K562 (cell line): Measurements from ENCODE around the gene PRDM16. TPM values are rescaled to one million over a fixed set of nuclear protein-coding genes. Genes with fewer than 3 reads are reported as not detected.
A peak's percentile ranks its signal among the peaks of the same experiment; 100 is the strongest.

ENCODE experiments used
- ATAC-seq: fragments of 200-7000 bp; cut with Tn5 transposase; 3 replicates; pipeline ENCODE4 v1.9.1; 2020; ENCODE audit warnings: moderate library complexity
- BruUV-seq: library from RNA; stranded (reverse); fragments of 400-500 nt; replicated peaks from 2 replicates; lab custom pipeline; 2021; lab: Mats Ljungman, UMichigan
- CTCF ChIA-PET: fragments of 300-600 bp; formaldehyde crosslinking; extraction: SDS; loops from one replicate; lab custom pipeline; 2021; ENCODE audit warnings: low intra/inter-chr PET ratio; lab: Yijun Ruan, JAX
- POLR2A ChIA-PET: fragments of 300-600, 350-650 bp; sonication (Branson Sonifier 250); formaldehyde crosslinking; extraction: SDS; loops from one replicate; lab custom pipeline; 2021; ENCODE audit warnings: antibody characterized with exemption, inconsistent platforms; lab: Yijun Ruan, JAX
- DNase-seq, 4 experiments: peaks; one replicate each; pipeline versions ENCODE4 v3.0.0 to v3.0.0-alpha.2; 2011 to 2018; ENCODE audit warnings: low spot score in 3 of 4, mixed read lengths in 3 of 4; ENCODE audit errors: extremely low read depth in 1 of 4
- FAIRE-seq: peaks from 2 replicates; lab custom pipeline; 2011; peaks lifted over from hg19 to GRCh38; lab: Jason Lieb, UNC
- H2AFZ ChIP-seq: 2 replicates; pipeline ENCODE4 v1.6.0; 2011; ENCODE audit warnings: low read depth, low read length, control low read depth, inconsistent platforms
- H3K27ac ChIP-seq: fragments of 200-600 bp; 3 replicates; pipeline ENCODE4 v1.8.0; 2011; ENCODE audit warnings: low read depth, mild to moderate bottlenecking, control low read depth, inconsistent platforms, low read length, moderate library complexity, mixed read lengths; ENCODE audit errors: extremely low read depth
- H3K27me3 ChIP-seq, 2 experiments: fragments of 300-600 bp in 1 of 2; 2 replicates in 1 of 2; 3 replicates in 1 of 2; pipeline versions ENCODE4 v1.6.0 to v1.8.0; 2011; ENCODE audit warnings: inconsistent platforms in 2 of 2, low read length in 2 of 2, mild to moderate bottlenecking in 1 of 2, mixed read lengths in 1 of 2, moderate library complexity in 1 of 2; ENCODE audit not compliant: control insufficient read depth in 2 of 2, insufficient read depth in 2 of 2
- H3K36me3 ChIP-seq: fragments of 300-600 bp; 3 replicates; pipeline ENCODE4 v1.8.0; 2011; ENCODE audit warnings: mild to moderate bottlenecking, low read length, inconsistent platforms; ENCODE audit not compliant: control insufficient read depth, insufficient read depth
- H3K4me1 ChIP-seq, 2 experiments: fragments of 200-600 bp in 1 of 2; replicated peaks in 1 of 2; 2 replicates in 1 of 2; 3 replicates in 1 of 2; pipeline versions ENCODE4 v1.5.1 to v1.8.0; 2011; ENCODE audit warnings: inconsistent platforms in 2 of 2, low read length in 2 of 2, mild to moderate bottlenecking in 1 of 2, mixed read lengths in 1 of 2, moderate library complexity in 1 of 2; ENCODE audit not compliant: control insufficient read depth in 2 of 2, insufficient read depth in 2 of 2
- H3K4me2 ChIP-seq: 2 replicates; pipeline ENCODE4 v1.6.1; 2011; ENCODE audit warnings: low read length, control low read depth, inconsistent platforms, mixed read lengths; ENCODE audit not compliant: insufficient read depth
- H3K4me3 ChIP-seq: fragments of 200-600 bp; sonication (generic), shearing (Covaris generic); 2 replicates; pipeline ENCODE4 v1.5.1; 2016; ENCODE audit warnings: control low read depth, inconsistent platforms
- H3K79me2 ChIP-seq: fragments of 200-600 bp; 3 replicates; pipeline ENCODE4 v1.8.0; 2011; ENCODE audit warnings: low read length, inconsistent platforms; ENCODE audit not compliant: control insufficient read depth, insufficient read depth
- H3K9ac ChIP-seq, 2 experiments: 2 replicates each; pipeline versions ENCODE4 v1.6.0 to v1.6.1; 2011; ENCODE audit warnings: low read depth in 2 of 2, low read length in 2 of 2, control low read depth in 1 of 2, inconsistent platforms in 1 of 2, mild to moderate bottlenecking in 1 of 2, mixed read lengths in 1 of 2; ENCODE audit not compliant: insufficient read depth in 1 of 2
- H3K9me1 ChIP-seq: one replicate; pipeline ENCODE4 v1.6.0; 2011; ENCODE audit warnings: inconsistent platforms, mild to moderate bottlenecking, low read length, moderate library complexity; ENCODE audit not compliant: control insufficient read depth, insufficient read depth
- H3K9me3 ChIP-seq: replicated peaks from 2 replicates; pipeline ENCODE4 v1.5.1; 2011; ENCODE audit warnings: low read depth, low read length, inconsistent platforms; ENCODE audit not compliant: control insufficient read depth, insufficient read depth
- H4K20me1 ChIP-seq: replicated peaks from 2 replicates; pipeline ENCODE4 v1.6.1; 2011; ENCODE audit warnings: low read length, inconsistent platforms, mixed read lengths; ENCODE audit not compliant: control insufficient read depth, insufficient read depth
- FOXJ3 ChIP-seq: sonication (generic); formaldehyde crosslinking; IDR thresholded peaks from 2 replicates; pipeline ENCODE4 v1.4.0; 2020; ENCODE audit warnings: mild to moderate bottlenecking, missing genetic modification reagents
- HMGN3 ChIP-seq: IDR thresholded peaks from 2 replicates; pipeline ENCODE4 v1.6.1; 2011; ENCODE audit warnings: borderline replicate concordance, low read depth, mild to moderate bottlenecking, mixed read lengths, low read length; ENCODE audit not compliant: insufficient read length; ENCODE audit errors: extremely low read depth
- JUNB ChIP-seq: fragments of 450-650 bp; formaldehyde crosslinking; conservative IDR thresholded peaks from 2 replicates; pipeline ENCODE4 v1.4.0; 2020; ENCODE audit warnings: mild to moderate bottlenecking
- LEF1 ChIP-seq: fragments of 450-650 bp; IDR thresholded peaks from 2 replicates; pipeline ENCODE4 v1.6.1; 2016; ENCODE audit warnings: mild to moderate bottlenecking
- NEUROD1 ChIP-seq: fragments of 150-350 bp; IDR thresholded peaks from 2 replicates; pipeline ENCODE4 v1.6.1; 2014; ENCODE audit warnings: borderline replicate concordance, low read length, low read depth; ENCODE audit not compliant: partially characterized antibody
- NFATC3 ChIP-seq: fragments of 450-650 bp; IDR thresholded peaks from 2 replicates; pipeline ENCODE4 v1.6.1; 2017; ENCODE audit warnings: mild to moderate bottlenecking
- NFIC ChIP-seq: fragments of 450-650 bp; IDR thresholded peaks from 2 replicates; pipeline ENCODE4 v1.6.1; 2017; ENCODE audit warnings: mild to moderate bottlenecking, inconsistent platforms
- RFX1 ChIP-seq: fragments of 450-650 bp; IDR thresholded peaks from 2 replicates; pipeline ENCODE4 v1.6.1; 2016; ENCODE audit warnings: mild to moderate bottlenecking, moderate library complexity
- SMARCC2 ChIP-seq: fragments of 450-650 bp; IDR thresholded peaks from 2 replicates; pipeline ENCODE4 v1.6.1; 2017; ENCODE audit warnings: antibody characterized with exemption, moderate library complexity, mild to moderate bottlenecking, low read depth
- SP2 ChIP-seq: IDR thresholded peaks from 2 replicates; pipeline ENCODE4 v1.6.1; 2011; ENCODE audit warnings: mild to moderate bottlenecking, low read depth, low read length, moderate library complexity; ENCODE audit not compliant: poor library complexity, severe bottlenecking; ENCODE audit errors: extremely low read depth
- STAG1 ChIP-seq: sonication (generic); formaldehyde crosslinking; IDR thresholded peaks from 2 replicates; pipeline ENCODE4 v1.5.0; 2020; ENCODE audit warnings: missing genetic modification reagents, borderline replicate concordance
- STAT5B ChIP-seq: fragments of 250-450 bp; sonication (Bioruptor Pico); IDR thresholded peaks from 2 replicates; pipeline ENCODE4 v1.8.0; 2021; ENCODE audit warnings: mild to moderate bottlenecking, inconsistent platforms
- ZFPM2 ChIP-seq: fragments of 250-450 bp; sonication (Bioruptor Pico); IDR thresholded peaks from 2 replicates; pipeline ENCODE4 v1.5.1; 2022; ENCODE audit warnings: mild to moderate bottlenecking
- ZNF431 ChIP-seq: sonication (generic); formaldehyde crosslinking; IDR thresholded peaks from 2 replicates; pipeline ENCODE4 v1.8.0; 2022; ENCODE audit warnings: mild to moderate bottlenecking, missing genetic modification reagents
- ZSCAN32 ChIP-seq: fragments of 450-650 bp; formaldehyde crosslinking; IDR thresholded peaks from 2 replicates; pipeline ENCODE4 v1.4.0; 2020; ENCODE audit warnings: mild to moderate bottlenecking, moderate library complexity
- WGBS: fragments of 100-300 bp; shearing (Covaris generic); methylation state at CpG from one replicate; pipeline ENCODE4 v1.1.6; 2016; ENCODE audit warnings: low coverage, mixed read lengths; ENCODE audit not compliant: insufficient coverage; ENCODE audit errors: missing lambda C conversion rate; 5-methylcytosine and 5-hydroxymethylcytosine counted together
- in situ Hi-C: fragments of 300-500 bp; cut with MboI; formaldehyde crosslinking; loops from 4 replicates; pipeline ENCODE4 v1.15.0; 2018; ENCODE audit warnings: inconsistent platforms, mixed read lengths
- intact Hi-C: fragments of 100-400 bp; cut with micrococcal nuclease; formaldehyde crosslinking; loops from 2 replicates; pipeline ENCODE4 v1.14.2; 2022
- polyA plus RNA-seq, 8 experiments: library from polyadenylated mRNA; depleted of rRNA in 4 of 8; stranded (reverse) in 5 of 8; unstranded in 3 of 8; fragments of >200 nt; fragmentation: Nextera tagmentation in 2 of 8; fragmentation: Illumina TruSeq in 1 of 8; extraction: Ambion mirVana in 2 of 8; extraction: Trizol in 1 of 8; gene quantifications; 2 replicates each; pipeline versions ENCODE4 v1.2.1 to v1.2.3, GENCODE V29; 2011 to 2014; ENCODE audit warnings: inconsistent platforms in 1 of 8, missing spikeins in 1 of 8
- total RNA-seq, 7 experiments: library from RNA; depleted of rRNA in 6 of 7; stranded (reverse); fragments of >200 nt in 6 of 7; fragmentation: Illumina TruSeq in 2 of 7; extraction: Trizol in 2 of 7; gene quantifications; 2 replicates each; pipeline versions ENCODE4 v1.2.1 to v1.2.3, GENCODE V29; 2011 to 2021; ENCODE audit warnings: low replicate concordance in 1 of 7
- TF ChIP-seq, protein P1 (sequence below): fragments of 200-800 bp; sonication (Bioruptor generic); IDR thresholded peaks from 2 replicates; pipeline ENCODE4 v1.6.1; 2016; ENCODE audit warnings: missing genetic modification characterization, missing compliant biosample characterization

PRDM16 gene
- total and polyA plus RNA-seq, 9 of the 15 experiments (the other 6 are each of a cell fraction or from before 2014, with no cell fraction given): 0.10 to 0.27 TPM; not detected in 7

DNA sequence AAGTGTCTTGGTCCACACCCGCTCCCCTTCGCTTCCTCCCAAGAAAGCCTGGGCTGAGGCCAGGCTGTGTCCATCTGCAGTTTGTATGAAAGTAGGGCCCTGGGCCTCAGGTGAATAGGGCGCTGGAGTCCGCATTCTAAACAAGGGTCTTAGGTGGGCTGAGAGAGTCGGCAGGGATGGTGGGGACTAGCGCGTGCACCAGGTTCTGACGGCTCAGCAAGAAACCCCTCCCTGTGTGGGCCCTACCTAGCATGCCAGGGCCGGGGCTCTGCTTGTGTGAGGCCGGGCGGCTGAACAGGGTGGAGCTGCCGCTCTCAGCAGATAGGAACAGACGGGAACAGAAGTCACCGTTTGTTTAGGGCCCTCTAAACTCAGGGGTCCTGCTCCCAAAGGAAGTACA lies 46.0 kb upstream of the PRDM16 start (continued):
- TF ChIP-seq ZSCAN32 (CRISPR knock-in tag): no peak

DNA sequence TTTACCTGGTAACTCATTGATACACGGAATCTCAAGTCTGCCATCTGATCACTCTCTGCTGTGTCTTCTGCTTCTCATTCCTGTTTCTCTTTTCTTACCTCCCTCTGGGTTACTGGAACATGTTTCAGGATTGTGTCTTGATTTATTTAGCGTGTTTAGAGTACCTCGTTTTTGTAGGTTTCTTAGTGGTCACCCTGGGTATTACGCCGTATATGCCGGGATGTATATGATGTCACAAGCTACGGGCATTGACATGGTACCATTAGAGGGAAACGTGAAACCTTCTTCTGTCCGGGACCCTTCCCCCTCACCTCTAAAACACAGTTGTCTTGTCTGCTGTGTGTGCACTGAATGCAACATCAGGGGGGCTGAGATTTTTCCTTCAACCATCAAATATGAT lies 45.0 kb upstream of the PRDM16 start:
- Histone ChIP-seq H3K9me1 (no peaks in the 10 kb centered on the region), H3K36me3 (no peaks in the 10 kb centered on the region), H3K9me3 (no peaks in the 10 kb centered on the region), H3K4me3 (no peak overlapping the region), H4K20me1 (no peaks in the 10 kb centered on the region), H3K79me2 (no peaks in the 10 kb centered on the region), H2AFZ (no peak overlapping the region), H3K9ac (no peak overlapping the region), H3K27ac (no peak overlapping the region), H3K4me2 (no peak overlapping the region), H3K4me1 (0 out of 5 replicates have a peak, but pooled peaks cover 0 to 2% of the 10 kb centered on the region in 2 experiments), H3K27me3 (peaks cover 11 to 55% of the 10 kb centered on the region in 2 experiments; a peak in 3 of 5 replicates)
- ATAC-seq (peak; percentile 54; the same call in 2 of the 3 replicates), DNase-seq (peak in 2 of 4 experiments; percentile 53 to 56), FAIRE-seq (peak; percentile 51)
- ChIA-PET POLR2A (interaction anchor here (0.6 to 0.7 kb wide), 2 partner anchors 21 to 572 kb away, joined by 3 read pairs; no protein-coding TSS in a partner anchor), CTCF (no interaction called here)
- intact Hi-C loops: no loop called here
- no TSS peak for BruUV-seq
- WGBS: 0% methylated on average over 9 of the region's 9 CpGs
- in situ Hi-C loops: no loop called here
- TF ChIP-seq LEF1: no peak
- TF ChIP-seq RFX1: no peak
- no peak for TF ChIP-seq FOXJ3 (CRISPR knock-in tag)
- TF ChIP-seq ZFPM2 (CRISPR knock-in tag): no peak
- TF ChIP-seq NFATC3: no peak
- no peak for TF ChIP-seq JUNB (CRISPR knock-in tag)
- no peak for TF ChIP-seq STAT5B (CRISPR knock-in tag)
- no peak for TF ChIP-seq ZNF431 (CRISPR knock-in tag)
- TF ChIP-seq SP2: no peak
- TF ChIP-seq STAG1 (CRISPR knock-in tag): no peak
- no peak for TF ChIP-seq NFIC
- no peak for TF ChIP-seq HMGN3
- TF ChIP-seq NEUROD1: no peak
- TF ChIP-seq SMARCC2: no peak
- TF ChIP-seq, protein P1, sequence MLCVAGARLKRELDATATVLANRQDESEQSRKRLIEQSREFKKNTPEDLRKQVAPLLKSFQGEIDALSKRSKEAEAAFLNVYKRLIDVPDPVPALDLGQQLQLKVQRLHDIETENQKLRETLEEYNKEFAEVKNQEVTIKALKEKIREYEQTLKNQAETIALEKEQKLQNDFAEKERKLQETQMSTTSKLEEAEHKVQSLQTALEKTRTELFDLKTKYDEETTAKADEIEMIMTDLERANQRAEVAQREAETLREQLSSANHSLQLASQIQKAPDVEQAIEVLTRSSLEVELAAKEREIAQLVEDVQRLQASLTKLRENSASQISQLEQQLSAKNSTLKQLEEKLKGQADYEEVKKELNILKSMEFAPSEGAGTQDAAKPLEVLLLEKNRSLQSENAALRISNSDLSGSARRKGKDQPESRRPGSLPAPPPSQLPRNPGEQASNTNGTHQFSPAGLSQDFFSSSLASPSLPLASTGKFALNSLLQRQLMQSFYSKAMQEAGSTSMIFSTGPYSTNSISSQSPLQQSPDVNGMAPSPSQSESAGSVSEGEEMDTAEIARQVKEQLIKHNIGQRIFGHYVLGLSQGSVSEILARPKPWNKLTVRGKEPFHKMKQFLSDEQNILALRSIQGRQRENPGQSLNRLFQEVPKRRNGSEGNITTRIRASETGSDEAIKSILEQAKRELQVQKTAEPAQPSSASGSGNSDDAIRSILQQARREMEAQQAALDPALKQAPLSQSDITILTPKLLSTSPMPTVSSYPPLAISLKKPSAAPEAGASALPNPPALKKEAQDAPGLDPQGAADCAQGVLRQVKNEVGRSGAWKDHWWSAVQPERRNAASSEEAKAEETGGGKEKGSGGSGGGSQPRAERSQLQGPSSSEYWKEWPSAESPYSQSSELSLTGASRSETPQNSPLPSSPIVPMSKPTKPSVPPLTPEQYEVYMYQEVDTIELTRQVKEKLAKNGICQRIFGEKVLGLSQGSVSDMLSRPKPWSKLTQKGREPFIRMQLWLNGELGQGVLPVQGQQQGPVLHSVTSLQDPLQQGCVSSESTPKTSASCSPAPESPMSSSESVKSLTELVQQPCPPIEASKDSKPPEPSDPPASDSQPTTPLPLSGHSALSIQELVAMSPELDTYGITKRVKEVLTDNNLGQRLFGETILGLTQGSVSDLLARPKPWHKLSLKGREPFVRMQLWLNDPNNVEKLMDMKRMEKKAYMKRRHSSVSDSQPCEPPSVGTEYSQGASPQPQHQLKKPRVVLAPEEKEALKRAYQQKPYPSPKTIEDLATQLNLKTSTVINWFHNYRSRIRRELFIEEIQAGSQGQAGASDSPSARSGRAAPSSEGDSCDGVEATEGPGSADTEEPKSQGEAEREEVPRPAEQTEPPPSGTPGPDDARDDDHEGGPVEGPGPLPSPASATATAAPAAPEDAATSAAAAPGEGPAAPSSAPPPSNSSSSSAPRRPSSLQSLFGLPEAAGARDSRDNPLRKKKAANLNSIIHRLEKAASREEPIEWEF (CRISPR knock-in tag): no peak
